Measurements from ENCODE around the gene PPP2R3A. TPM values are rescaled to one million over a fixed set of nuclear protein-coding genes. Genes with fewer than 3 reads are reported as not detected.

The PPP2R3A gene
- total and polyA plus RNA-seq, 2 of the 13 experiments (the other 11 are each of a cell fraction or from before 2014, with no cell fraction given) = 0.07 to 0.12 TPM

GRCh38 chr3:136151219-136151618 lies 185.7 kb downstream of the PPP2R3A start:
- Histone ChIP-seq H3K79me2 (ENCODE audit: insufficient read depth, low read length) (peaks cover 77% of the 10 kb centered on the region), H3K4me3 (replicated peaks in 1 of 3; ENCODE audit: insufficient read depth in 1 of 3, low read depth in 2 of 3, low read length in 3 of 3) (no peak overlapping the region), H3K4me2 (ENCODE audit: low read depth, low read length) (no peak overlapping the region), H3K4me1 (ENCODE audit: insufficient read depth, low read length) (peaks cover 24% of the 10 kb centered on the region), H3K27me3 (ENCODE audit: control insufficient read depth in 1 of 2, insufficient read depth in 2 of 2, low read length in 2 of 2) (no peaks in the 10 kb centered on the region), H3K36me3 (replicated peaks in 1 of 2; ENCODE audit: control insufficient read depth in 1 of 2, insufficient read depth in 2 of 2, low read length in 2 of 2) (peaks cover 8 to 29% of the 10 kb centered on the region in 2 experiments; a peak in 4 of 5 replicates), H4K20me1 (ENCODE audit: insufficient read depth, low read length) (peaks cover 35% of the 10 kb centered on the region), H2AFZ (ENCODE audit: low read length) (no peak overlapping the region), H3K9me3 (ENCODE audit: low read length) (no peaks in the 10 kb centered on the region), H3K9ac (ENCODE audit: insufficient read depth, low read depth, low read length) (no peak overlapping the region), H3K27ac (ENCODE audit: extremely low read length, insufficient read depth, low read length) (no peak overlapping the region)
- 98% methylated on average over 10 of the region's 10 CpGs for WGBS (ENCODE audit: low lambda C conversion rate)
- CTCF ChIA-PET (ENCODE audit: low intra/inter-chr PET ratio, low total read pairs) = no interaction called here
- DNase-seq (ENCODE audit: low spot score) = no peak
- in situ Hi-C loops (cut with HindIII; ENCODE audit: extremely low pct_ligation_motif_present, low pct_unique_long_range_greater_than_20kb) (no loop called here), intact Hi-C loops (cut with micrococcal nuclease; ENCODE audit: unreplicated experiment) (no loop called here)
- no peak for ATAC-seq
- FAIRE-seq = no peak
- POLR2A ChIA-PET = no interaction called here
- no peak for TF ChIP-seq ZNF777 (CRISPR knock-in tag; IDR thresholded peaks at IDR 0.05)
- TF ChIP-seq ZNF646 (CRISPR knock-in tag; IDR thresholded peaks at IDR 0.05) = no peak
- TF ChIP-seq TEF (CRISPR knock-in tag; IDR thresholded peaks at IDR 0.05) = no peak
- no peak for TF ChIP-seq ZNF292 (CRISPR knock-in tag; IDR thresholded peaks at IDR 0.05; ENCODE audit: borderline replicate concordance, low read depth)
- no TSS peak for BruUV-seq (replicated peaks)

Measured in HepG2 (cell line).